B cell (primary cell): ENCODE results near the gene RHCG. TPM values are rescaled to one million over a fixed set of nuclear protein-coding genes. Genes with fewer than 3 reads are reported as not detected.

Experiments used
- ATAC-seq: fragments of 200-7000 bp; cut with Tn5 transposase; one replicate; pipeline ENCODE4 v1.10.0; 2021; ENCODE audit warnings: low read depth, mild to moderate bottlenecking, moderate number of reproducible peaks, moderate library complexity
- CTCF ChIA-PET: fragments of 350-600 bp; sonication (Branson Sonifier 250); formaldehyde crosslinking; loops from one replicate; lab custom pipeline; 2021; ENCODE audit warnings: antibody characterized with exemption, inconsistent platforms; lab: Charles Lee
- POLR2A ChIA-PET: fragments of 350-600 bp; sonication (Branson Sonifier 250); formaldehyde crosslinking; loops from one replicate; lab custom pipeline; 2021; ENCODE audit warnings: antibody characterized with exemption; lab: Charles Lee
- DNase-seq: peaks from one replicate; pipeline ENCODE4 v3.0.0; 2013
- H2AFZ ChIP-seq: 2 replicates; pipeline ENCODE4 v1.6.1; 2012; ENCODE audit warnings: mild to moderate bottlenecking, low read depth, low read length; ENCODE audit not compliant: insufficient read depth, poor library complexity, severe bottlenecking
- H3K27ac ChIP-seq, 2 donors: 1 replicate in 1 of 2; 2 replicates in 1 of 2; pipeline ENCODE4 v1.5.1; 2012 to 2013; ENCODE audit warnings: low read length in 2 of 2, mild to moderate bottlenecking in 2 of 2, moderate library complexity in 1 of 2
- H3K27me3 ChIP-seq, 4 experiments: fragments of 200-600 bp in 1 of 4; sonication (generic) in 1 of 4; replicated peaks in 1 of 4; 1 replicate in 2 of 4; 2 replicates in 2 of 4; pipeline versions ENCODE4 v1.6.1 to v1.7.0; 2013 to 2016; ENCODE audit warnings: low read length in 3 of 4, mild to moderate bottlenecking in 2 of 4, mixed read lengths in 1 of 4, moderate library complexity in 1 of 4; ENCODE audit not compliant: insufficient read depth in 4 of 4, control insufficient read depth in 3 of 4; ENCODE audit errors: control extremely low read depth in 1 of 4
- H3K36me3 ChIP-seq, 2 experiments: replicated peaks in 1 of 2; 1 replicate in 1 of 2; 2 replicates in 1 of 2; pipeline versions ENCODE4 v1.6.1 to v1.7.1; 2013; ENCODE audit warnings: low read length in 1 of 2; ENCODE audit not compliant: insufficient read depth in 2 of 2, control insufficient read depth in 1 of 2; ENCODE audit errors: control extremely low read depth in 1 of 2, extremely low read depth in 1 of 2
- H3K4me1 ChIP-seq, 2 donors: fragments of 200-600 bp in 1 of 2; sonication (generic) in 1 of 2; 1 replicate in 1 of 2; 2 replicates in 1 of 2; pipeline versions ENCODE4 v1.5.1 to v1.6.1; 2013 to 2017; ENCODE audit warnings: low read length in 2 of 2; ENCODE audit not compliant: control insufficient read depth in 2 of 2, insufficient read depth in 2 of 2
- H3K4me2 ChIP-seq: replicated peaks from 2 replicates; pipeline ENCODE3; 2012; ENCODE audit warnings: mild to moderate bottlenecking, low read depth, low read length; ENCODE audit not compliant: poor library complexity, severe bottlenecking
- H3K4me3 ChIP-seq, 5 experiments: fragments of 200-600 bp in 1 of 5; sonication (generic) in 1 of 5; 1 replicate in 3 of 5; 2 replicates in 2 of 5; pipeline versions ENCODE4 v1.5.1 to v1.7.0; 2011 to 2016; ENCODE audit warnings: low read length in 4 of 5, mild to moderate bottlenecking in 4 of 5, low read depth in 2 of 5, control low read depth in 1 of 5, moderate library complexity in 1 of 5; ENCODE audit not compliant: insufficient read depth in 1 of 5; ENCODE audit errors: control extremely low read depth in 1 of 5, extremely low read depth in 1 of 5
- H3K79me2 ChIP-seq: fragments of 200-600 bp; sonication (generic); one replicate; pipeline ENCODE4 v1.6.0; 2016; ENCODE audit warnings: low read length; ENCODE audit not compliant: control insufficient read depth, insufficient read depth
- H3K9ac ChIP-seq: fragments of 200-600 bp; sonication (generic); 2 replicates; pipeline ENCODE4 v1.6.1; 2017; ENCODE audit warnings: mild to moderate bottlenecking, low read length, moderate library complexity
- H3K9me3 ChIP-seq, 3 donors: one replicate each; pipeline versions ENCODE4 v1.6.1 to v1.7.1; 2013; ENCODE audit warnings: low read length in 2 of 3; ENCODE audit not compliant: control insufficient read depth in 2 of 3, insufficient read depth in 1 of 3; ENCODE audit errors: control extremely low read depth in 1 of 3
- H4K20me1 ChIP-seq: 2 replicates; pipeline ENCODE4 v1.6.0; 2012; ENCODE audit warnings: mild to moderate bottlenecking, low read length; ENCODE audit not compliant: insufficient read depth, control insufficient read depth, poor library complexity, severe bottlenecking
- H3K27ac Mint-ChIP-seq: one replicate; pipeline ENCODE4 v1.8.0; 2021; ENCODE audit warnings: mixed read lengths
- H3K27me3 Mint-ChIP-seq: one replicate; pipeline ENCODE4 v1.8.0; 2021; ENCODE audit warnings: mixed read lengths
- H3K4me1 Mint-ChIP-seq: one replicate; pipeline ENCODE4 v1.8.0; 2021; ENCODE audit warnings: mixed read lengths
- H3K4me3 Mint-ChIP-seq: one replicate; pipeline ENCODE4 v1.8.0; 2021; ENCODE audit warnings: mixed read lengths
- H3K9me3 Mint-ChIP-seq: one replicate; pipeline ENCODE4 v1.8.0; 2022; ENCODE audit warnings: mixed read lengths; ENCODE audit not compliant: insufficient read depth
- EZH2 ChIP-seq: IDR thresholded peaks from 2 replicates; pipeline ENCODE4 v1.6.1; 2012; ENCODE audit warnings: borderline replicate concordance, low read depth, mild to moderate bottlenecking, moderate library complexity, low read length; ENCODE audit not compliant: insufficient read depth, poor library complexity, severe bottlenecking
- WGBS: methylation state at CpG from one replicate; pipeline ENCODE4 v1.1.5; 2013; ENCODE audit warnings: missing lambda C conversion rate; ENCODE audit not compliant: insufficient coverage; 5-methylcytosine and 5-hydroxymethylcytosine counted together
- intact Hi-C: fragments of 100-400 bp; cut with micrococcal nuclease; formaldehyde crosslinking; loops from one replicate; pipeline ENCODE4 v1.10.0; 2022
- polyA plus RNA-seq: library from polyadenylated mRNA; depleted of rRNA; stranded (reverse); fragments of >200 nt; gene quantifications from 2 replicates; pipeline ENCODE4 v1.2.3, GENCODE V29; 2012
- total RNA-seq, 2 donors: library from RNA; stranded (reverse); fragments of 120-200 nt in 1 of 2; gene quantifications; 1 replicate in 1 of 2; 2 replicates in 1 of 2; pipeline versions ENCODE4 v1.2.3 to v1.2.4, GENCODE V29; 2013 to 2022
- TF ChIP-seq, protein P1 (sequence below): fragments of 200-600 bp; IDR thresholded peaks from one replicate; pipeline ENCODE4 v1.8.0; 2022; ENCODE audit warnings: antibody characterized with exemption, mild to moderate bottlenecking

The RHCG gene
- total and polyA plus RNA-seq, 2 donors (not counting 1 experiment from before 2014, with no cell fraction given), result not detected

GRCh38 chr15:89461386-89461785 lies 35.0 kb downstream of the RHCG start:
- no peak overlapping the region for H2AFZ ChIP-seq
- H3K36me3 ChIP-seq, result no peaks in the 10 kb centered on the region
- CTCF ChIA-PET, result no interaction called here
- intact Hi-C loops, result no loop called here
- H3K27me3 Mint-ChIP-seq, result peaks cover 19% of the 10 kb centered on the region
- no peak overlapping the region for H3K4me3 ChIP-seq
- ATAC-seq (no peak), DNase-seq (no peak)
- H3K9me3 ChIP-seq, result peaks cover 1 to 12% (median 7%) of the 10 kb centered on the region in 3 donors
- no peaks in the 10 kb centered on the region for H4K20me1 ChIP-seq
- 84% methylated on average over 4 of the region's 4 CpGs for WGBS
- TF ChIP-seq, protein P1, sequence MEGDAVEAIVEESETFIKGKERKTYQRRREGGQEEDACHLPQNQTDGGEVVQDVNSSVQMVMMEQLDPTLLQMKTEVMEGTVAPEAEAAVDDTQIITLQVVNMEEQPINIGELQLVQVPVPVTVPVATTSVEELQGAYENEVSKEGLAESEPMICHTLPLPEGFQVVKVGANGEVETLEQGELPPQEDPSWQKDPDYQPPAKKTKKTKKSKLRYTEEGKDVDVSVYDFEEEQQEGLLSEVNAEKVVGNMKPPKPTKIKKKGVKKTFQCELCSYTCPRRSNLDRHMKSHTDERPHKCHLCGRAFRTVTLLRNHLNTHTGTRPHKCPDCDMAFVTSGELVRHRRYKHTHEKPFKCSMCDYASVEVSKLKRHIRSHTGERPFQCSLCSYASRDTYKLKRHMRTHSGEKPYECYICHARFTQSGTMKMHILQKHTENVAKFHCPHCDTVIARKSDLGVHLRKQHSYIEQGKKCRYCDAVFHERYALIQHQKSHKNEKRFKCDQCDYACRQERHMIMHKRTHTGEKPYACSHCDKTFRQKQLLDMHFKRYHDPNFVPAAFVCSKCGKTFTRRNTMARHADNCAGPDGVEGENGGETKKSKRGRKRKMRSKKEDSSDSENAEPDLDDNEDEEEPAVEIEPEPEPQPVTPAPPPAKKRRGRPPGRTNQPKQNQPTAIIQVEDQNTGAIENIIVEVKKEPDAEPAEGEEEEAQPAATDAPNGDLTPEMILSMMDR, result no peak
- no peak for TF ChIP-seq EZH2
- no peak overlapping the region for H3K9ac ChIP-seq
- H3K4me3 Mint-ChIP-seq, result no peak overlapping the region
- no peaks in the 10 kb centered on the region for H3K79me2 ChIP-seq
- peaks cover 2% of the 10 kb centered on the region for H3K9me3 Mint-ChIP-seq
- POLR2A ChIA-PET, result no interaction called here
- no peak overlapping the region for H3K4me2 ChIP-seq
- H3K4me1 Mint-ChIP-seq, result no peaks in the 10 kb centered on the region
- peaks cover 0 to 23% (median 2%) of the 10 kb centered on the region in 4 experiments for H3K27me3 ChIP-seq
- no peaks in the 10 kb centered on the region for H3K4me1 ChIP-seq
- H3K27ac Mint-ChIP-seq, result no peak overlapping the region
- no peak overlapping the region for H3K27ac ChIP-seq

- H3K9me3 Mint-ChIP-seq, result peaks cover 2% of the 10 kb centered on the region
- WGBS, result 14% methylated on average over 1 of the region's 2 CpGs
- DNase-seq (no peak), ATAC-seq (no peak)
- H3K27me3 Mint-ChIP-seq, result peaks cover 17% of the 10 kb centered on the region
- H3K27ac ChIP-seq, result no peak overlapping the region
- intact Hi-C loops, result no loop called here
- no peak overlapping the region for H3K4me3 Mint-ChIP-seq
- H3K4me2 ChIP-seq, result no peak overlapping the region
- H2AFZ ChIP-seq, result no peak overlapping the region
- no peaks in the 10 kb centered on the region for H3K36me3 ChIP-seq
- ChIA-PET CTCF (no interaction called here), POLR2A (no interaction called here)
- H3K4me1 Mint-ChIP-seq, result no peaks in the 10 kb centered on the region
- H3K27ac Mint-ChIP-seq, result no peak overlapping the region
- no peak overlapping the region for H3K4me3 ChIP-seq
- TF ChIP-seq EZH2, result no peak
- TF ChIP-seq, protein P1, result no peak
- no peaks in the 10 kb centered on the region for H3K79me2 ChIP-seq
- peaks cover 0 to 23% (median 2%) of the 10 kb centered on the region in 4 experiments for H3K27me3 ChIP-seq
- H4K20me1 ChIP-seq, result no peaks in the 10 kb centered on the region
- no peak overlapping the region for H3K9ac ChIP-seq
- peaks cover 1 to 14% (median 7%) of the 10 kb centered on the region in 3 donors for H3K9me3 ChIP-seq
- H3K4me1 ChIP-seq, result no peaks in the 10 kb centered on the region
Measured at GRCh38 chr15:89460048-89460447, 36.3 kb downstream of the RHCG start.
